Activated T-helper 17 cell treated with anti-CD3 and anti-CD28 coated beads, Interleukin-2, amount 50 U/mL, for 72 hours (primary cell): ENCODE data around the gene TTC36. TPM values are rescaled to one million over a fixed set of nuclear protein-coding genes. Genes with fewer than 3 reads are reported as not detected.

Experiments
- ATAC-seq: fragments of 150-1000 bp; cut with Tn5 transposase; replicated peaks from 2 replicates; pipeline ENCODE4 v1.10.0; 2021; ENCODE audit warnings: mild to moderate bottlenecking, moderate library complexity
- H3K27ac Mint-ChIP-seq: one replicate; pipeline ENCODE4 v1.8.0; 2022; ENCODE audit warnings: mixed read lengths
- H3K27me3 Mint-ChIP-seq: one replicate; pipeline ENCODE4 v1.8.0; 2022; ENCODE audit warnings: mixed read lengths
- H3K36me3 Mint-ChIP-seq: one replicate; pipeline ENCODE4 v1.8.0; 2022; ENCODE audit warnings: low read depth, mild to moderate bottlenecking, mixed read lengths
- H3K4me1 Mint-ChIP-seq: one replicate; pipeline ENCODE4 v1.8.0; 2022; ENCODE audit warnings: mixed read lengths
- H3K4me3 Mint-ChIP-seq: one replicate; pipeline ENCODE4 v1.8.0; 2022; ENCODE audit warnings: mild to moderate bottlenecking, mixed read lengths
- H3K9me3 Mint-ChIP-seq: one replicate; pipeline ENCODE4 v1.8.0; 2022; ENCODE audit warnings: mixed read lengths
- total RNA-seq, 2 donors: library from RNA; stranded (reverse); gene quantifications; one replicate each; pipeline ENCODE4 v1.2.3, GENCODE V29; 2022

The TTC36 gene
- total RNA-seq, 2 donors from 2014 or later, result 0.29 to 1.2 TPM

GRCh38 chr11:118526688-118527087, 586 bp upstream of the TTC36 start:
- H3K4me3 Mint-ChIP-seq, result no peak overlapping the region

GRCh38 chr11:118528511-118528910, 1.2 kb downstream of the TTC36 start:
- Mint-ChIP-seq H3K4me3 (no peak overlapping the region), H3K27me3 (no peaks in the 10 kb centered on the region), H3K9me3 (no peaks in the 10 kb centered on the region), H3K27ac (no peak overlapping the region), H3K36me3 (peaks cover 16% of the 10 kb centered on the region), H3K4me1 (peaks cover 14% of the 10 kb centered on the region)
- no peak for ATAC-seq

More at GRCh38 chr11:118526688-118527087, 586 bp upstream of the TTC36 start:
- H3K9me3 Mint-ChIP-seq, result no peaks in the 10 kb centered on the region
- ATAC-seq, result no peak
- peak overlapping the region; percentile 25 for H3K27ac Mint-ChIP-seq
- H3K36me3 Mint-ChIP-seq, result peaks cover 33% of the 10 kb centered on the region
- no peaks in the 10 kb centered on the region for H3K27me3 Mint-ChIP-seq
- H3K4me1 Mint-ChIP-seq, result peaks cover 14% of the 10 kb centered on the region

DNA sequence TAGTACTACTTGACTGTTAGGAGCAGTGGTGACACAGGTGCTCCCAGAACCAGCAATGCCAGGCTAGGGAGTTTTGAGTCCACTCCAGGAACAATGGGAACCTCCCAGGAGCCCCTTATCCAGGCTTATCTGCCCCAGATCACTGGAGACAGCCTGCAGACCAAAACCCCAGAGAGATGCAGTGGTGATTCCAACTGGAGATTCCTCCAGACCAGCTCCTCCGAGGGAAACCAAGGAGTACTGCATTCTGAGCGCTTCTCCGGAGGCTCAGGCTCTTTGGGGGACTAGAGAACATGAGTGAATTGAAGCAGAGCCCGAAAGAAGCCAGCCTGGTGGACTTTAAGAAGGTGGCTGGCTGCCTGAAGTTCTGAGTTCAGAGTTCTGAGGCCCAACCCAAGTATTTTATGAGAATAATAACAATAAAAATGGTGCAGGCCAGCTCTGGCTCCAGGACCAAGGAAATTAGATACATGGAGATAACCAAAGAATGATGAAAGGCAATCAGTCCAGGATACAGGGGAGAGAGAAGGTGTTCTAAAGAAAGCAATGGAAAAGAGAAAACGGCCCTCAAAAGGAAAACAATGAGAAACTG, 2.4 kb downstream of the TTC36 start:
- H3K4me3 Mint-ChIP-seq, result peak overlapping the region; percentile 76
- no peaks in the 10 kb centered on the region for H3K27me3 Mint-ChIP-seq
- peak overlapping the region; percentile 70 for H3K27ac Mint-ChIP-seq
- H3K4me1 Mint-ChIP-seq, result peaks cover 14% of the 10 kb centered on the region
- H3K36me3 Mint-ChIP-seq, result peaks cover 4% of the 10 kb centered on the region
- ATAC-seq, result no peak
- no peaks in the 10 kb centered on the region for H3K9me3 Mint-ChIP-seq

- H3K27me3 Mint-ChIP-seq, result no peaks in the 10 kb centered on the region
- peak overlapping the region; percentile 76 for H3K4me3 Mint-ChIP-seq
- ATAC-seq, result no peak
- H3K36me3 Mint-ChIP-seq, result no peaks in the 10 kb centered on the region
- peak overlapping the region; percentile 70 for H3K27ac Mint-ChIP-seq
- H3K4me1 Mint-ChIP-seq, result peaks cover 14% of the 10 kb centered on the region
- no peaks in the 10 kb centered on the region for H3K9me3 Mint-ChIP-seq
Observed at GRCh38 chr11:118530180-118530682, 3.0 kb downstream of the TTC36 start.

DNA sequence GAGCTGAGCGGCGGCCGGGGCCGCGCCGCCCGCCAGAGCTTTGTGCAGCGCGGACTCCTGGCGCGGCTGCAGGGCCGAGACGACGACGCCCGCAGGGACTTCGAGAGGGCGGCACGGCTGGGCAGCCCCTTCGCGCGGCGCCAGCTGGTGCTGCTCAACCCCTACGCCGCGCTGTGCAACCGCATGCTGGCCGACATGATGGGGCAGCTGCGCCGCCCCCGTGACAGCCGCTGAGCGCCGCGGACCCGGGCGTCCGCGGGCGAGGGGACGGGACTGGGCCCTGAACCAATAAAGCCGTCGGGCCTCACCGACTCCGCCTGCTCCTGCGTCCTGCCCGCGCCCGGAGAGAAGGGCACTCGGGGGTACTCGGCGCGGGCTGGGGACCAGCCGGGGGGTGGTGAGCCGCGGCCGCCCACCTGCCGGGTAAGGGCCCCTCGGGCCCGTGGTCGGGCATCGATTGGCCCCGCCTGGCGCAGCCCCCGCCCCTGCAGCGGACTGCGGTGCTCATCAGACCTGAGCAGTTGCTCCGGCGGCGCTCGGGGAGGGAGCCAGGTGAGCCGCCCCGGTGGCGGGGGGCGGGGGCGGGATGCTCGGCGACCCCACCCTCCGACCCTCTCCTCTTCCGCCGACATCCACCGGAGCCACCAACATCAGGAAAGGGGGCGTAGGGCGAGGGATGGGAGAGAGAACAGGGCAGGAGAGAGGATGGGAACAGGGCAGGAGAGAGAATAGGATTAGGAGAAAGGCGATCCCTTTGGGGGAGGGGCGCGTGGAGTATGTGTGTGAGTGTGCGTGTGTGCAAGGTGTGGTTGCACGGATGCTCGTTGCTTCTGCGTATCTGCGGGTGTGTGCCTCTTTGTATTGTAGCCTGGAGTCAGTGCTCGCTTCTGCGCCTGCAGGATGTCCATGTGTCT, 3.7 kb downstream of the TTC36 start, which contains the start of gene TMEM25:
Gene TMEM25, plus strand, starts transcription at position 510 of the 914 bp plus-strand sequence. CDS start 610 bp downstream, outside the sequence.
- Mint-ChIP-seq H3K27me3 (no peaks in the 10 kb centered on the region), H3K4me3 (peak within 1 kb of the TSS; percentile 76), H3K9me3 (no peaks in the 10 kb centered on the region), H3K36me3 (no peaks in the 10 kb centered on the region), H3K4me1 (peaks cover 14% of the 10 kb centered on the region), H3K27ac (peak within 1 kb of the TSS; percentile 82)
- peak; percentile 88 for ATAC-seq

GRCh38 chr11:118531597-118532084, 4.4 kb downstream of the TTC36 start:
- H3K36me3 Mint-ChIP-seq, result no peaks in the 10 kb centered on the region
- no peaks in the 10 kb centered on the region for H3K27me3 Mint-ChIP-seq

GRCh38 chr11:118532091-118532490, 4.8 kb downstream of the TTC36 start:
- no peaks in the 10 kb centered on the region for H3K27me3 Mint-ChIP-seq
- no peak for ATAC-seq
- H3K36me3 Mint-ChIP-seq, result no peaks in the 10 kb centered on the region
- H3K4me3 Mint-ChIP-seq, result peak overlapping the region; percentile 76
- H3K27ac Mint-ChIP-seq, result no peak overlapping the region
- H3K9me3 Mint-ChIP-seq, result no peaks in the 10 kb centered on the region
- H3K4me1 Mint-ChIP-seq, result peaks cover 14% of the 10 kb centered on the region

More at GRCh38 chr11:118531597-118532084, 4.4 kb downstream of the TTC36 start:
- Mint-ChIP-seq H3K9me3 (no peaks in the 10 kb centered on the region), H3K4me1 (peaks cover 14% of the 10 kb centered on the region), H3K27ac (peak overlapping the region; percentile 82), H3K4me3 (peak overlapping the region; percentile 76)
- ATAC-seq, result peak; percentile 8

DNA sequence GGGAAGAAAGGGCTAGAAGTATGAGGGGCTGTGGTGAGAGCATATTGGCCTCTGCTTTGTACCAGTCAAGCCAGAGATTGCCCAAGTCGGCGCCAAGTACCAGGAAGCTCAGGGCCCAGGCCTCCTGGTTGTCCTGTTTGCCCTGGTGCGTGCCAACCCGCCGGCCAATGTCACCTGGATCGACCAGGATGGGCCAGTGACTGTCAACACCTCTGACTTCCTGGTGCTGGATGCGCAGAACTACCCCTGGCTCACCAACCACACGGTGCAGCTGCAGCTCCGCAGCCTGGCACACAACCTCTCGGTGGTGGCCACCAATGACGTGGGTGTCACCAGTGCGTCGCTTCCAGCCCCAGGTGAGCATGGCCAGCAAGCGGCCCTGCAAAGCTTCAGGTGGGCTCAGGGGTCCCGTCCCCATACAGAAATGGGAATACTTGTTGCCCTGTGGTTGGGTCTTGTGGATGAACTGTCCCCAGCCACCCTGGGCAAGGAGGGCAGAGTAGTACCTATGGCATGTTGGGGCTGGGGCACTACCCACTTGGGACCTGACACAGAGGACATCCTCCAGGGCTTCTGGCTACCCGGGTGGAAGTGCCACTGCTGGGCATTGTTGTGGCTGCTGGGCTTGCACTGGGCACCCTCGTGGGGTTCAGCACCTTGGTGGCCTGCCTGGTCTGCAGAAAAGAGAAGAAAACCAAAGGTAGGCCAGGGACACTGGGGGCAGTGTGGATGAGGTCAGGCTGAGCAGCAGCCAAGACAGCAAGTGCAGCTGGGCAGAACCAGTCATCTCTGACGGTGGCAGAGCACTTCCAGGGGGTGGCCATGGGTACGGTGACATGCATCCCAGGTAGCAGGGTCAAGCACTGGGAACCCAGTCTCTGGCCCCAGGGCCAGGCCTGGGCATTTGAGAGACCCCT, 5.8 kb downstream of the TTC36 start:
- H3K9me3 Mint-ChIP-seq, result no peaks in the 10 kb centered on the region
- no peaks in the 10 kb centered on the region for H3K27me3 Mint-ChIP-seq
- peaks cover 18% of the 10 kb centered on the region for H3K4me1 Mint-ChIP-seq
- H3K4me3 Mint-ChIP-seq, result no peak overlapping the region
- no peak overlapping the region for H3K27ac Mint-ChIP-seq
- no peak for ATAC-seq
- no peaks in the 10 kb centered on the region for H3K36me3 Mint-ChIP-seq

DNA sequence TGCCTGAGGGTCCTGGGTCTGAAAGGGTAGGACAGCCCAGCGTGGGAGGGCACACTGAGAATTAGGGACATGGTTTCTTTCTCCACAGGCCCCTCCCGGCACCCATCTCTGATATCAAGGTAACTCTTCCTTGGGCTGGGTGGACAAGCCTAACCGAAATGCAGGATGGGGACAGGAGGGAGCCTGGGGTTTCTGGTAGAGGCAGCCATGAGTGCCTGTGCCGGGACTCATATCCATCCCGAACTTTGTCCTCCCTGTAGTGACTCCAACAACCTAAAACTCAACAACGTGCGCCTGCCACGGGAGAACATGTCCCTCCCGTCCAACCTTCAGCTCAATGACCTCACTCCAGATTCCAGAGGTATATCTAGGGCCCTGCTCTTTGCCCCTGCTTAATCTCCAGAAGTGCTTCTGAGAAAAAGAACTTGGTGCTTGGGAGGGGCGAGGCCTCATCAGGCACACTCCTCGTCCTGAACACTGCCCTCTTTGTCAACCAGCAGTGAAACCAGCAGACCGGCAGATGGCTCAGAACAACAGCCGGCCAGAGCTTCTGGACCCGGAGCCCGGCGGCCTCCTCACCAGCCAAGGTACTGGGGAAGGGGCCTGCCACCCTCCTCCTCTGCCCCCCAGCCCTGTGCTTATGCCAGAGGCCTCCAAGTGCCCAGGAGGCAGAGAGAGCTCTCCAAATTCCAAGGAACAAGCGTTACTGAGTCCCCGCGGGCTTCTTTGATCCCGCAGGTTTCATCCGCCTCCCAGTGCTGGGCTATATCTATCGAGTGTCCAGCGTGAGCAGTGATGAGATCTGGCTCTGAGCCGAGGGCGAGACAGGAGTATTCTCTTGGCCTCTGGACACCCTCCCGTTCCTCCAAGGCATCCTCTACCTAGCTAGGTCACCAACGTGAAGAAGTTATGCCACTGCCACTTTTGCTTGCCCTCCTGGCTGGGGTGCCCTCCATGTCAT, 6.8 kb downstream of the TTC36 start:
- no peak overlapping the region for H3K4me3 Mint-ChIP-seq
- H3K27me3 Mint-ChIP-seq, result no peaks in the 10 kb centered on the region
- ATAC-seq, result no peak
- peaks cover 14% of the 10 kb centered on the region for H3K4me1 Mint-ChIP-seq
- no peaks in the 10 kb centered on the region for H3K36me3 Mint-ChIP-seq
- H3K9me3 Mint-ChIP-seq, result no peaks in the 10 kb centered on the region
- no peak overlapping the region for H3K27ac Mint-ChIP-seq

GRCh38 chr11:118535261-118535660, 8.0 kb downstream of the TTC36 start:
- H3K27me3 Mint-ChIP-seq, result no peaks in the 10 kb centered on the region
- H3K4me1 Mint-ChIP-seq, result peaks cover 4% of the 10 kb centered on the region
- H3K27ac Mint-ChIP-seq, result no peak overlapping the region

GRCh38 chr11:118536726-118537125, 9.5 kb downstream of the TTC36 start:
- Mint-ChIP-seq H3K9me3 (no peaks in the 10 kb centered on the region), H3K4me3 (no peak overlapping the region), H3K36me3 (no peaks in the 10 kb centered on the region), H3K27ac (no peak overlapping the region), H3K4me1 (peaks cover 4% of the 10 kb centered on the region), H3K27me3 (no peaks in the 10 kb centered on the region)
- ATAC-seq, result no peak

More at GRCh38 chr11:118535261-118535660, 8.0 kb downstream of the TTC36 start:
- Mint-ChIP-seq H3K9me3 (no peaks in the 10 kb centered on the region), H3K36me3 (no peaks in the 10 kb centered on the region), H3K4me3 (no peak overlapping the region)
- ATAC-seq, result no peak

- no peak for ATAC-seq
- H3K27ac Mint-ChIP-seq, result peak overlapping the region; percentile 1
- no peaks in the 10 kb centered on the region for H3K36me3 Mint-ChIP-seq
- no peak overlapping the region for H3K4me3 Mint-ChIP-seq
- H3K27me3 Mint-ChIP-seq, result no peaks in the 10 kb centered on the region
- no peaks in the 10 kb centered on the region for H3K9me3 Mint-ChIP-seq
- H3K4me1 Mint-ChIP-seq, result peaks cover 4% of the 10 kb centered on the region
Observed at GRCh38 chr11:118537409-118537980, 10.2 kb downstream of the TTC36 start.
